HL-60 (cell line): ENCODE results near the gene GFAP.

Experiments used
- DNase-seq, 2 experiments: peaks; one replicate each; pipeline ENCODE4 v3.0.0-alpha.2; 2010 to 2020; ENCODE audit warnings: low read depth in 1 of 2, low spot score in 1 of 2
- H3K27ac ChIP-seq: fragments of 250-450 bp; sonication (Bioruptor Pico); replicated peaks from 2 replicates; pipeline ENCODE4 v1.5.1; 2020; ENCODE audit warnings: mild to moderate bottlenecking, moderate library complexity
- H3K27me3 ChIP-seq: fragments of 250-450 bp; sonication (Bioruptor Pico); 2 replicates; pipeline ENCODE4 v1.5.1; 2021; ENCODE audit warnings: mild to moderate bottlenecking, moderate library complexity; ENCODE audit not compliant: insufficient read depth, poor library complexity, severe bottlenecking
- H3K4me3 ChIP-seq: replicated peaks from 2 replicates; pipeline ENCODE4 v1.5.1; 2011; ENCODE audit warnings: mild to moderate bottlenecking, control low read depth, low read length; ENCODE audit not compliant: insufficient read depth
- GABPA ChIP-seq: IDR thresholded peaks from 2 replicates; pipeline ENCODE4 v1.6.1; 2012; ENCODE audit warnings: low read depth
- POLR2AphosphoS5 ChIP-seq: IDR thresholded peaks from 2 replicates; pipeline ENCODE4 v1.6.1; 2012; ENCODE audit warnings: low read depth
- REST ChIP-seq: IDR thresholded peaks from 2 replicates; pipeline ENCODE4 v1.6.1; 2012; ENCODE audit warnings: low read depth; ENCODE audit not compliant: insufficient replicate concordance
- SPI1 ChIP-seq: IDR thresholded peaks from 2 replicates; pipeline ENCODE4 v1.6.1; 2012; ENCODE audit warnings: low read depth, mild to moderate bottlenecking, borderline replicate concordance
- TF ChIP-seq, protein P1 (sequence below): IDR thresholded peaks from one replicate; pipeline ENCODE4 v1.5.1; 2011; ENCODE audit warnings: low read length, control low read depth, inconsistent platforms; ENCODE audit not compliant: insufficient read depth

The GFAP gene

GRCh38 chr17:44875761-44876160 is 39.5 kb downstream of the GFAP start:
- Histone ChIP-seq H3K4me3 (no peak overlapping the region), H3K27ac (no peak overlapping the region), H3K27me3 (no peaks in the 10 kb centered on the region)
- no peak for DNase-seq
- TF ChIP-seq GABPA (no peak), POLR2AphosphoS5 (no peak), REST (no peak), SPI1 (no peak)
- TF ChIP-seq, protein P1, sequence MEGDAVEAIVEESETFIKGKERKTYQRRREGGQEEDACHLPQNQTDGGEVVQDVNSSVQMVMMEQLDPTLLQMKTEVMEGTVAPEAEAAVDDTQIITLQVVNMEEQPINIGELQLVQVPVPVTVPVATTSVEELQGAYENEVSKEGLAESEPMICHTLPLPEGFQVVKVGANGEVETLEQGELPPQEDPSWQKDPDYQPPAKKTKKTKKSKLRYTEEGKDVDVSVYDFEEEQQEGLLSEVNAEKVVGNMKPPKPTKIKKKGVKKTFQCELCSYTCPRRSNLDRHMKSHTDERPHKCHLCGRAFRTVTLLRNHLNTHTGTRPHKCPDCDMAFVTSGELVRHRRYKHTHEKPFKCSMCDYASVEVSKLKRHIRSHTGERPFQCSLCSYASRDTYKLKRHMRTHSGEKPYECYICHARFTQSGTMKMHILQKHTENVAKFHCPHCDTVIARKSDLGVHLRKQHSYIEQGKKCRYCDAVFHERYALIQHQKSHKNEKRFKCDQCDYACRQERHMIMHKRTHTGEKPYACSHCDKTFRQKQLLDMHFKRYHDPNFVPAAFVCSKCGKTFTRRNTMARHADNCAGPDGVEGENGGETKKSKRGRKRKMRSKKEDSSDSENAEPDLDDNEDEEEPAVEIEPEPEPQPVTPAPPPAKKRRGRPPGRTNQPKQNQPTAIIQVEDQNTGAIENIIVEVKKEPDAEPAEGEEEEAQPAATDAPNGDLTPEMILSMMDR, result no peak

DNA sequence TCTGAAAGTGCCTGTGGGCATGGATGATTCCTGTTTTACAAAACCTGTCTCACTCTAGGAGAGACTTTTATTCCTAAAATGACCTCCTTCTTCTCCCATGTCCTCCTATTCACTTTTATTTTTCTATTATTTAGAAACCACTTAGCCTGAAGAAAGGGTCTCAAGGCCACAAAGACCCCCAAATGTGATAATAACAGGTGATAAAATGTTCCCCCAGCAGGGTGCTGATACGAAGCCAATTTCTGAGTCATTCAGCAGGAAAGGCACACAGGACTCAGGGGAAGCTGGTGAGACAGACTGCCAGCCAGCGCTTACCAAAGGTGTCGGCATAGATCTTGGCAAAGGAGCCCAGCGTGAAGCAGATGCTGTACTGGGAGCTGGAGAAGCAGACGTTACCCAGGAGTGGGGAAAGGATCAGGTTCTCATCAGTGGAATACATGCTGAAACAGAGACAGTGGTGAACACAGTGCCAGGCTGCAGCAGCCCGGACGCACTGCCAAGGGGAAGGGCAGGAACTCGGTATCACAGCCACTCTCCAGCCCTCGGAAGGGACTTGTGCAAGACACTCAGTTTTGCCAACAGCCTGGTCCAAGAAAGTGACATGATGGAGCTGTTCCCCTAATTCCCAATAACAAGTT is 43.0 kb downstream of the GFAP start:
- Histone ChIP-seq H3K27me3 (no peaks in the 10 kb centered on the region), H3K27ac (no peak overlapping the region), H3K4me3 (no peak overlapping the region)
- DNase-seq, result no peak
- TF ChIP-seq, protein P1, result no peak
- TF ChIP-seq REST, result no peak
- no peak for TF ChIP-seq POLR2AphosphoS5
- TF ChIP-seq SPI1, result no peak
- TF ChIP-seq GABPA, result no peak

- H3K27ac ChIP-seq, result no peak overlapping the region
- DNase-seq, result no peak
- no peak overlapping the region for H3K4me3 ChIP-seq
- TF ChIP-seq, protein P1, result no peak
- TF ChIP-seq GABPA (no peak), REST (no peak), POLR2AphosphoS5 (no peak), SPI1 (no peak)
- no peaks in the 10 kb centered on the region for H3K27me3 ChIP-seq
These were observed 43.7 kb downstream of the GFAP start for GRCh38 chr17:44871556-44871955.
